NAMALWA (cell line): Measurements from ENCODE around the gene MYMK.

Experiments used
- DNase-seq: peaks from one replicate; pipeline ENCODE4 v3.0.0-alpha.2; 2015; ENCODE audit warnings: low spot score

The MYMK gene

GRCh38 chr9:133535306-133535877 lies 10.6 kb upstream of the MYMK start:
- no peak for DNase-seq

- DNase-seq = peak; percentile 28
These were observed 9.9 kb upstream of the MYMK start, which contains the start of gene ADAMTSL2 for GRCh38 chr9:133534346-133535291. ADAMTSL2 (plus strand) TSS chr9:133534704; CDS start chr9:133536713, 2,009 bp downstream.

GRCh38 chr9:133533857-133534256 lies 9.1 kb upstream of the MYMK start:
- DNase-seq = no peak

- DNase-seq = peak; percentile 86
These were observed 8.3 kb upstream of the MYMK start for GRCh38 chr9:133532937-133533668.

GRCh38 chr9:133531293-133531692 lies 6.5 kb upstream of the MYMK start:
- DNase-seq = no peak

- no peak for DNase-seq
These were observed 5.1 kb upstream of the MYMK start for GRCh38 chr9:133529874-133530273.

GRCh38 chr9:133529457-133529856 lies 4.7 kb upstream of the MYMK start:
- DNase-seq = no peak

- DNase-seq = no peak
These were observed 4.1 kb upstream of the MYMK start for GRCh38 chr9:133528876-133529241.

GRCh38 chr9:133528001-133528875 lies 3.5 kb upstream of the MYMK start:
- DNase-seq = no peak

- DNase-seq = no peak
These were observed 2.7 kb upstream of the MYMK start for GRCh38 chr9:133527444-133527920.

GRCh38 chr9:133526721-133527321 lies 2.1 kb upstream of the MYMK start:
- DNase-seq = no peak

GRCh38 chr9:133525677-133526076 lies 918 bp upstream of the MYMK start:
- no peak for DNase-seq

GRCh38 chr9:133524146-133524545 lies 613 bp downstream of the MYMK start:
- DNase-seq = no peak

GRCh38 chr9:133523106-133523505 lies 1.7 kb downstream of the MYMK start:
- no peak for DNase-seq

GRCh38 chr9:133522073-133522910 lies 2.5 kb downstream of the MYMK start:
- no peak for DNase-seq

GRCh38 chr9:133521122-133522072 lies 3.4 kb downstream of the MYMK start:
- no peak for DNase-seq

GRCh38 chr9:133520121-133520835 lies 4.5 kb downstream of the MYMK start:
- no peak for DNase-seq

- DNase-seq = no peak
These were observed 5.1 kb downstream of the MYMK start for GRCh38 chr9:133519693-133520092.
